ENCODE data around the gene ARMH3.

Gene ARMH3

GRCh38 chr10:101832325-101832771 lies 223.6 kb downstream of the ARMH3 start:
- no peaks in the 10 kb centered on the region for H3K27me3 ChIP-seq (ENCODE audit: insufficient read depth, low read depth, severe bottlenecking)
- no peaks in the 10 kb centered on the region; the same call in none of the 2 replicates for H3K36me3 ChIP-seq
- H3K27ac ChIP-seq: no peak overlapping the region
- H3K4me3 ChIP-seq (ENCODE audit: low read depth, low read length): no peak overlapping the region
- no peaks in the 10 kb centered on the region for H3K9me3 ChIP-seq (ENCODE audit: severe bottlenecking)
- no peak for DNase-seq
- no peak for TF ChIP-seq CTCF (IDR thresholded peaks at IDR 0.05; ENCODE audit: low read depth, low read length)

- no peak overlapping the region for H3K27ac ChIP-seq
- no peak for TF ChIP-seq CTCF (IDR thresholded peaks at IDR 0.05; ENCODE audit: low read depth, low read length)
- H3K36me3 ChIP-seq: no peaks in the 10 kb centered on the region; the same call in none of the 2 replicates
- no peak overlapping the region for H3K4me3 ChIP-seq (ENCODE audit: low read depth, low read length)
- H3K27me3 ChIP-seq (ENCODE audit: insufficient read depth, low read depth, severe bottlenecking): no peaks in the 10 kb centered on the region
- no peak for DNase-seq
- no peaks in the 10 kb centered on the region for H3K9me3 ChIP-seq (ENCODE audit: severe bottlenecking)
Measured at GRCh38 chr10:101831169-101831811, 224.7 kb downstream of the ARMH3 start.

GRCh38 chr10:101830322-101831168 lies 225.4 kb downstream of the ARMH3 start:
- no peak for DNase-seq
- Histone ChIP-seq H3K27ac (no peak overlapping the region), H3K4me3 (ENCODE audit: low read depth, low read length) (no peak overlapping the region)

GRCh38 chr10:101829561-101830315 lies 226.2 kb downstream of the ARMH3 start:
- Histone ChIP-seq H3K27ac (no peak overlapping the region), H3K9me3 (ENCODE audit: severe bottlenecking) (no peaks in the 10 kb centered on the region), H3K36me3 (no peaks in the 10 kb centered on the region; the same call in none of the 2 replicates), H3K4me3 (ENCODE audit: low read depth, low read length) (no peak overlapping the region), H3K27me3 (ENCODE audit: insufficient read depth, low read depth, severe bottlenecking) (no peaks in the 10 kb centered on the region)
- DNase-seq: no peak
- TF ChIP-seq CTCF (IDR thresholded peaks at IDR 0.05; ENCODE audit: low read depth, low read length): no peak

More at GRCh38 chr10:101830322-101831168, 225.4 kb downstream of the ARMH3 start:
- Histone ChIP-seq H3K27me3 (ENCODE audit: insufficient read depth, low read depth, severe bottlenecking) (no peaks in the 10 kb centered on the region), H3K36me3 (no peaks in the 10 kb centered on the region; the same call in none of the 2 replicates), H3K9me3 (ENCODE audit: severe bottlenecking) (no peaks in the 10 kb centered on the region)
- TF ChIP-seq CTCF (IDR thresholded peaks at IDR 0.05; ENCODE audit: low read depth, low read length): no peak

GRCh38 chr10:101828766-101829551 lies 227.0 kb downstream of the ARMH3 start:
- no peak for TF ChIP-seq CTCF (IDR thresholded peaks at IDR 0.05; ENCODE audit: low read depth, low read length)
- no peak overlapping the region for H3K27ac ChIP-seq
- H3K27me3 ChIP-seq (ENCODE audit: insufficient read depth, low read depth, severe bottlenecking): no peaks in the 10 kb centered on the region
- H3K9me3 ChIP-seq (ENCODE audit: severe bottlenecking): no peaks in the 10 kb centered on the region
- H3K4me3 ChIP-seq (ENCODE audit: low read depth, low read length): no peak overlapping the region
- no peak for DNase-seq
- H3K36me3 ChIP-seq: no peaks in the 10 kb centered on the region; the same call in none of the 2 replicates
